Transverse colon (tissue), 3 donors: ENCODE data around the gene ROBO1.

Experiments
- EP300 ChIP-seq: sonication (generic); formaldehyde crosslinking; IDR thresholded peaks from one replicate; pipeline ENCODE4 v1.6.1; 2017; ENCODE audit warnings: antibody characterized with exemption, low read depth
- POLR2A ChIP-seq: fragments of 450-650 bp; IDR thresholded peaks from one replicate; pipeline ENCODE4 v1.6.1; 2016; ENCODE audit warnings: antibody characterized with exemption, mild to moderate bottlenecking, moderate library complexity
- TF ChIP-seq, protein P1 (sequence below), 5 experiments: fragments of 200-600 bp in 3 of 5; fragments of 450-650 bp in 2 of 5; sonication (generic) in 3 of 5; IDR thresholded peaks; 1 replicate in 2 of 5; 2 replicates in 3 of 5; pipeline ENCODE4 v1.5.1; 2016 to 2017; ENCODE audit warnings: antibody characterized with exemption in 5 of 5, inconsistent platforms in 3 of 5, mild to moderate bottlenecking in 2 of 5, moderate library complexity in 1 of 5

DNA sequence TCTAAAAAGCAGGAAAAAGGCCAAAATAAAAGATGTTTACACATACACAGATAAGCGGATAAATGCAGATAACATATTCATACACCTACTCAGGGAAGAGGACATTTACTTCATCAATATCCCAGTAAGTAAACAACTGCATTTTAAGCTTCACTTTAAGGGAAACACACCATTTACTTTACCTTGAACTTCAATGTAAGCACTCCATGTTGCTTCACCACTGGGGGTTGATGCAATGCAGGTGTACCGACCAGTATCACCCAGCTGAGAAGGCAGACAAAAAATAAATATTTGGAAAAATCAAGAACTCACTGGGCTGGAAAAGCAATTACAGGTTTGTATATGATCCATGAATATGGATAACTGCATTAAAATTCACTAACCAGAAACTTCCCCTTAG is 1099.5 kb downstream of the ROBO1 start:
- TF ChIP-seq POLR2A = no peak
- TF ChIP-seq, protein P1, sequence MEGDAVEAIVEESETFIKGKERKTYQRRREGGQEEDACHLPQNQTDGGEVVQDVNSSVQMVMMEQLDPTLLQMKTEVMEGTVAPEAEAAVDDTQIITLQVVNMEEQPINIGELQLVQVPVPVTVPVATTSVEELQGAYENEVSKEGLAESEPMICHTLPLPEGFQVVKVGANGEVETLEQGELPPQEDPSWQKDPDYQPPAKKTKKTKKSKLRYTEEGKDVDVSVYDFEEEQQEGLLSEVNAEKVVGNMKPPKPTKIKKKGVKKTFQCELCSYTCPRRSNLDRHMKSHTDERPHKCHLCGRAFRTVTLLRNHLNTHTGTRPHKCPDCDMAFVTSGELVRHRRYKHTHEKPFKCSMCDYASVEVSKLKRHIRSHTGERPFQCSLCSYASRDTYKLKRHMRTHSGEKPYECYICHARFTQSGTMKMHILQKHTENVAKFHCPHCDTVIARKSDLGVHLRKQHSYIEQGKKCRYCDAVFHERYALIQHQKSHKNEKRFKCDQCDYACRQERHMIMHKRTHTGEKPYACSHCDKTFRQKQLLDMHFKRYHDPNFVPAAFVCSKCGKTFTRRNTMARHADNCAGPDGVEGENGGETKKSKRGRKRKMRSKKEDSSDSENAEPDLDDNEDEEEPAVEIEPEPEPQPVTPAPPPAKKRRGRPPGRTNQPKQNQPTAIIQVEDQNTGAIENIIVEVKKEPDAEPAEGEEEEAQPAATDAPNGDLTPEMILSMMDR (IDR thresholded peaks at IDR 0.05) = no peak
- TF ChIP-seq EP300 = no peak
